ENCODE measurements around the gene IGF2BP1. TPM values are rescaled to one million over a fixed set of nuclear protein-coding genes. Genes with fewer than 3 reads are reported as not detected.

IGF2BP1 gene
- total RNA-seq, 2 donors from 2014 or later: 0.96 TPM; not detected in 1

DNA sequence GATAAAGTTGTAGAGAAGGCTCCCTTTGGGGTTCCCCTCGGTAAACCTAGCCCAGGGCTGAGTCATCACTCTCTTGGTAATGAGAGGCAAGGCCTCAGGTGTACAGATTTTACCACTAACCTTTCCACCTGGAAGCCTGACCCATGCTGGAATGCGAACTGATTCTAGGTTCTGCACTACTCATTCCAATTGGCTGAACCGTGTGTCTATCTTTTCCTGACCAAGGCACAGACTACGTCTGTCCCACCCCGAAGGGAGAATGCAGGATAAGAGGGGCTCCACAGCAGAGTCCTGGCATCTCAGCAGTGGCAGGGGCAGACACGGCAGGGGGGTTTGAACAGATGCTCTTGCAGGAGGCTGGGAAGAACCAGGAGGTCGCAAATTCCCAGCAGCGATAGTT is 70.0 kb downstream of the IGF2BP1 start:
- H3K27me3 ChIP-seq: no peaks in the 10 kb centered on the region
- no peak overlapping the region for H3K9ac ChIP-seq (ENCODE audit: low read depth in 2 of 2, low read length in 2 of 2)
- H3K27ac ChIP-seq: no peak overlapping the region
- H3K4me3 ChIP-seq: no peak overlapping the region
- DNase-seq: no peak
- H3K9me3 ChIP-seq: no peaks in the 10 kb centered on the region
- intact Hi-C loops (cut with DNase I): no loop called here
- H3K4me1 ChIP-seq: no peaks in the 10 kb centered on the region
- TF ChIP-seq, protein P1, sequence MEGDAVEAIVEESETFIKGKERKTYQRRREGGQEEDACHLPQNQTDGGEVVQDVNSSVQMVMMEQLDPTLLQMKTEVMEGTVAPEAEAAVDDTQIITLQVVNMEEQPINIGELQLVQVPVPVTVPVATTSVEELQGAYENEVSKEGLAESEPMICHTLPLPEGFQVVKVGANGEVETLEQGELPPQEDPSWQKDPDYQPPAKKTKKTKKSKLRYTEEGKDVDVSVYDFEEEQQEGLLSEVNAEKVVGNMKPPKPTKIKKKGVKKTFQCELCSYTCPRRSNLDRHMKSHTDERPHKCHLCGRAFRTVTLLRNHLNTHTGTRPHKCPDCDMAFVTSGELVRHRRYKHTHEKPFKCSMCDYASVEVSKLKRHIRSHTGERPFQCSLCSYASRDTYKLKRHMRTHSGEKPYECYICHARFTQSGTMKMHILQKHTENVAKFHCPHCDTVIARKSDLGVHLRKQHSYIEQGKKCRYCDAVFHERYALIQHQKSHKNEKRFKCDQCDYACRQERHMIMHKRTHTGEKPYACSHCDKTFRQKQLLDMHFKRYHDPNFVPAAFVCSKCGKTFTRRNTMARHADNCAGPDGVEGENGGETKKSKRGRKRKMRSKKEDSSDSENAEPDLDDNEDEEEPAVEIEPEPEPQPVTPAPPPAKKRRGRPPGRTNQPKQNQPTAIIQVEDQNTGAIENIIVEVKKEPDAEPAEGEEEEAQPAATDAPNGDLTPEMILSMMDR (IDR thresholded peaks at IDR 0.05): no peak
- H3K36me3 ChIP-seq: no peaks in the 10 kb centered on the region

DNA sequence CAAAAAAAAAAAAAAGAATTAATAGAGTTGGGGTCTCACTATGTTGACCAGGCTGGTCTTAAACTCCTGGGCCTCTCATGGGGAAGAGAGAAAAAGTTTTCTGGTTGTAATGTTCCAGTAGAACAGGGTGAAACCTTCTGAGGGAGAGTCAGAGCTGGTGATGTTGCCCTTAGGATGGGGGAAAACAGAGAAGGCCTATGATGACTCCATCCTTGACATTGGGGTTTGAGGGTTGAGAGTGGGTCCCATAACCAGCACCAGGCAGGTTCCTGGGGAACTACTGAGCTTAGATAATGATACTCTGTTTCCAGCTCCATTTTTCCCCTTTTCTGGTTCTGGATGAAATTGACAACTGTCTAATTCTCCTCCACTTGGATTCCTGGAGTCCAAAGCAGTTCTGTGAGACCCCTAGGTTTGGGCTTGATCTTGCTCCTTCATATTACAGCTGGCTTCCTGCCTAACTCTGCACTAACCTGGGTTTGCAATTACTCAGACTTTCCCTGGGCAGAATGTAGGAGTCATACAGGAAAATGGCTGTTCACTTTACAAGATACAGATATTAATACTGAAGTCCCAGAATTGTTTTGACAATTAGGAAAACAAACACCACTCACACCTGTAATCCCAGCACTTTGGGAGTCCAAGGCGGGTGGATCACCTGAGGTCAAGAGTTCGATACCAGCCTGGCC is 72.5 kb downstream of the IGF2BP1 start:
- TF ChIP-seq, protein P1 (IDR thresholded peaks at IDR 0.05): no peak
- no peaks in the 10 kb centered on the region for H3K9me3 ChIP-seq
- no peaks in the 10 kb centered on the region for H3K4me1 ChIP-seq
- no peak overlapping the region for H3K27ac ChIP-seq
- intact Hi-C loops (cut with DNase I): loop anchor here (10.0 kb wide), 1 partner anchor 55 kb away; no protein-coding TSS in a partner anchor
- H3K36me3 ChIP-seq: no peaks in the 10 kb centered on the region
- no peak overlapping the region for H3K4me3 ChIP-seq
- no peak overlapping the region for H3K9ac ChIP-seq (ENCODE audit: low read depth in 2 of 2, low read length in 2 of 2)
- no peak for DNase-seq
- no peaks in the 10 kb centered on the region for H3K27me3 ChIP-seq

DNA sequence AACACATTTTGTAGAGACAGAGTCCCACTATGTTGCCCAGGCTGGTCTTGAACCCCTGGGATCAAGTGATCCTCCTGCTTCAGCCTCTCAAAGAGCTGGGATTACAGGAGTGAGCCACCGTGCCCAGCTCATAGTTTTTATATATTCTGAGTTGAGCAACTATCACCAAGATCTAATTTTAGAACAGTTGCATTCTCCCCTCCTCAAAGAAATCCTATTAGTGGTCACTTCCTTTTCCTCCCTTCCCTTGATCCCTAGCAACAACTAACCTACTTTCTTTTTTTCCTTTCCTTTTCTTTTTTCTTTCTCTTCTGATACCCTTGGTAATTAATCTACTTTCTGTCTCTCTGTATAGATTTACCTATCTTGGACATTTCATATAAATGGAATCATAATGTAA is 73.9 kb downstream of the IGF2BP1 start:
- no peak overlapping the region for H3K9ac ChIP-seq (ENCODE audit: low read depth in 2 of 2, low read length in 2 of 2)
- TF ChIP-seq, protein P1 (IDR thresholded peaks at IDR 0.05): no peak
- H3K4me3 ChIP-seq: no peak overlapping the region
- H3K27ac ChIP-seq: no peak overlapping the region
- no peaks in the 10 kb centered on the region for H3K27me3 ChIP-seq
- no peaks in the 10 kb centered on the region for H3K4me1 ChIP-seq
- H3K9me3 ChIP-seq: no peaks in the 10 kb centered on the region
- intact Hi-C loops (cut with DNase I): loop anchor here (10.0 kb wide), 1 partner anchor 56 kb away; no protein-coding TSS in a partner anchor
- DNase-seq: no peak
- no peaks in the 10 kb centered on the region for H3K36me3 ChIP-seq

DNA sequence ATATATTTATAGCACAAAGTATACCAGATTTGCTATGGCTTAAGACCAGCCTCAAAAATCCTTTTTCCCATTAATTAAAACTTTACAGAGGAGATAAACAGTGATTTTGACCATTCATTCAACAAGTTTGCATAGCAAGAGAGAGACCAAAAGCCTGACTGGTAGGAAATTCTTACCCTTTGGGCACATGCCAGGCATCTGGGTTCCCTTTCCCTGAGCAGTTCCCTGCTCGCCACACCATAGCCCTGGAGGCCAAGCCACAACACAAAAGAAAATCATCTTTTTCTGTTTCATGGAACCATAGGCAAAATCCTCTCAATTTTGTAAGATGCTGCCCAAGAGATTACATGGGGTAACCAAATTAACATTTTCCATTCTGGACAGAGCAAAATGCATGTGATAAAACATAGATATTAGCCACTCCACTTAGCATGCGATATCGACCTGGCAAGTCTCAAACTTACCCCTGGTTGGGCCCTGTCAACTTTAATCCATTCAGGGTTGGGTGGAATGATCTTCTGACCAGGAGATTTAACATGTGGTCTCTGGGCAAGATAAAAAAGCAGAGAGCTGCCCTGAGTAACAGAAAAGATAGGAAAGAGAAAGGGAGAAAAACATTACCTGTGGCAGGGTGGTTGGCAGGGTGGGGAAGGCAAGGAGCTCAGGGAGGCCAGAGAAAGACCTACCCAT is 77.8 kb downstream of the IGF2BP1 start:
- intact Hi-C loops (cut with DNase I): loop anchor here (10.0 kb wide), 1 partner anchor 60 kb away; no protein-coding TSS in a partner anchor
- Histone ChIP-seq H3K9ac (ENCODE audit: low read depth in 2 of 2, low read length in 2 of 2) (no peak overlapping the region), H3K4me1 (no peaks in the 10 kb centered on the region), H3K4me3 (no peak overlapping the region), H3K27ac (no peak overlapping the region), H3K27me3 (no peaks in the 10 kb centered on the region), H3K9me3 (no peaks in the 10 kb centered on the region), H3K36me3 (no peaks in the 10 kb centered on the region)
- DNase-seq: no peak
- TF ChIP-seq, protein P1 (IDR thresholded peaks at IDR 0.05): no peak

DNA sequence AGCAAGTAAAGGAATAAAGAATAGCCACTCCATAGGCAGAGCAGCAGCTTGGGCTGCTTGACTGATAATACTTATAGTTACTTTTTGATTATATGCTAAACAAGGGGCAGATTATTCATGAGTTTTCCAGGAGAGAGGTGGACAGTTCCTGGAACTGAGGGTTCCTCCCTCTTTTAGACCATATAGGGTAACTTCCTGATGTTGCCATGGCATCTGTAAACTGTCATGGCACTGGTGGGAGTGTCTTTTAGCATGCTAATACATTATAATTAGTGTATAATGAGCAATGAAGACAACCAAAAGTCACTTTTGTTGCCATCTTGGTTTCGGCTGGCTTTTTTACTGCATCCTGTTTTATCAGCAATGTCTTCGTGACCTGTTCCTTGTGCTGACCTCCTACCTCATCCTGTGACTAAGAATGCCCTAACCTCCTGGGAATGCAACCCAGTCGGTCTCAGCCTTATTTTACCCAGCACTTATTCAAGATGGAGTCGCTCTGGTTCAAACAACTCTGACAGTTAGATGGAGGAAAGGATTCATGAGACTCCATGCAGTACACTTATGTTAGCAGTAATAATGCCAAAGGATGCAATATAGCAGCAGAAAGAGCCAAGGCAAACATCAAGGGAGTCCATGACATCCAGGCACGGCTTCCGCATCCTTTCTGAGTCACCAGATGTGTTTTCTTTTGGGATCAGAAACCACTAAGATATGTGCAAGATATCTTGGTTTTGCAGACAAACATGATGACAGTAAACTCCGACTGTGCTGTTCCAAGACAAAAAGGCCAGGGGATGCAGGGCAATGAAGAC is 79.6 kb downstream of the IGF2BP1 start:
- no peaks in the 10 kb centered on the region for H3K4me1 ChIP-seq
- TF ChIP-seq, protein P1 (IDR thresholded peaks at IDR 0.05): no peak
- no peak overlapping the region for H3K27ac ChIP-seq
- H3K36me3 ChIP-seq: no peaks in the 10 kb centered on the region
- no peak overlapping the region for H3K4me3 ChIP-seq
- no peaks in the 10 kb centered on the region for H3K9me3 ChIP-seq
- intact Hi-C loops (cut with DNase I): loop anchor here (10.0 kb wide), 1 partner anchor 62 kb away; no protein-coding TSS in a partner anchor
- no peak for DNase-seq
- no peaks in the 10 kb centered on the region for H3K27me3 ChIP-seq
- no peak overlapping the region for H3K9ac ChIP-seq (ENCODE audit: low read depth in 2 of 2, low read length in 2 of 2)
